GM18858 (cell line): ENCODE results near the gene ZNF154.
"Not testable (repeated sequence)": the region's sequence is repeated elsewhere in the genome, so short reads cannot be mapped to it uniquely, and the experiment has no call there.

Source experiments
- ATAC-seq: cut with Tn5 transposase; IDR thresholded peaks from one replicate; pipeline ENCODE4 v1.9.1; 2021; ENCODE audit not compliant: unreplicated experiment

Gene ZNF154

DNA sequence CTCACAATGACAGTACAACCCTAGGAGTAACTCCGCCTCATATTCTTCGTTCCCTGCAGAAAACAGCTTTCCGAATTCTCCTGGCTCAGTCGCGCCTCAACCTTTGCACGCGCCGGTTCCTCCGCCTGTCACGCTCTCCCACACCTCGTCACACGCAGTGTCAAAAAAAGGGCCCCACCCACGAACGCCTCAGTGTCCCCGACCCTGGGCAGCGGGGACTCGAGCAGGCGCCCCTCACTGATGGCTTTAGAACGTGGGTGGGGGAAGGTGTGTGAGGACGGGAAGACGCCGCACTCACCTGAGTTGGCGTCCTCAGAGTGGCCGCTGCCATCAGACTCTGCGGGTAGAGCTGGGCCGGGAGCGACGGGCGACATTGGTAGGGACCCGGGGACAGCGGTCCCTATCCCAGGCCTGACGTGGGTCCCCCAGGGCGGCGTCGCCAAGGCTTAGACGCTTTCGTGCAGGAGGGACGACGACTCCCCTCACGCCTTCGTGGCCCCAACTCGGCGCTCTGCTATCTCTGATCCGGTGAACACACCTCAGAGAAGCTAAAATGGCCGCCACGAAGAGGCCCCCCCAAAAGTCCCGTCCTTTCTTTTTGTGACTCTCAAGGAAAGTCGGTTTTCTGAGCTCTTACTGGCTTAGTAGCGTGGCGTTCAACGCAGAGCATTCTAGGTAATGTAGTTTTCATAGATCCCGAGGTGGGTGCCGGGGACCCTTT is at the start of gene ZNF154:
Gene ZNF154 (minus strand): TSS at position 564 of the 721 bp plus-strand sequence. CDS start 233 bp downstream, at position 331.
- no peak for ATAC-seq

DNA sequence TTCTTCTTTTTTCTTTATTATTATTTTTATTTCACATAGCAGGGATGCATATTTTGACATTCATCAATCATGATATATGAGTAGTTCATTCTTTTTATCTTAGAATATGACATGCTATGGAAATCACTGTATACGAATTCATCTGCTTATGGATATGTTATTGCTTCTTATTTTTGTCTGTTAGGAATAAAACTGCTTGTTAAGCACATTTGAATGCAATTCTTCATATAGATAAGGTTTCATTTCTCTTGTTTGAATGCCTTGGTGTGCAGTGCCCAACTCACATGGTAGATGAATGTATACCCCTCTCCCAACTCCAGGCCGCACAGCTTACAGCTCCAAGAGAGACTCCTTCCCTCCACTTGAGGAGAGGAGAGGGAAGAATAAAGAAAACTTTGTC is 48.9 kb upstream of the ZNF154 start:
- no peak for ATAC-seq

DNA sequence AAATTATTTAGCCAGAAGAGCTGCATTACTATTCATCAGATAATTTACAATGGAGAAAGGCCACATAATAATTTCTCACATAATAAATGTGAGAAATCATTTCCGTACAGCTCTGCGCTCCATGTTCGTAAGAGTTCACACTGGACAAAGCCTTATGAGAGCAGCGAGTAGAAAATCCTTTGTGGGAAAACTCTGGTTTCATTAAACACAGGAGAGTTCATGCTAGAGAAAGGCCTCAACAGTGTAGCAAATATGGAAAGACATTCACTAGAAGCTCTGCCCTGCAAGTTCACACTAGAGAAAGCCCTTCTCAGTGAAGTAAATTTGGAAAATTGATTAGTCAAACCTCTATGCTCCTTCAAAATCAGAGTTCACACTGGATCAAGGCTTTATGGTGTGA is 46.0 kb upstream of the ZNF154 start:
- ATAC-seq: no peak

DNA sequence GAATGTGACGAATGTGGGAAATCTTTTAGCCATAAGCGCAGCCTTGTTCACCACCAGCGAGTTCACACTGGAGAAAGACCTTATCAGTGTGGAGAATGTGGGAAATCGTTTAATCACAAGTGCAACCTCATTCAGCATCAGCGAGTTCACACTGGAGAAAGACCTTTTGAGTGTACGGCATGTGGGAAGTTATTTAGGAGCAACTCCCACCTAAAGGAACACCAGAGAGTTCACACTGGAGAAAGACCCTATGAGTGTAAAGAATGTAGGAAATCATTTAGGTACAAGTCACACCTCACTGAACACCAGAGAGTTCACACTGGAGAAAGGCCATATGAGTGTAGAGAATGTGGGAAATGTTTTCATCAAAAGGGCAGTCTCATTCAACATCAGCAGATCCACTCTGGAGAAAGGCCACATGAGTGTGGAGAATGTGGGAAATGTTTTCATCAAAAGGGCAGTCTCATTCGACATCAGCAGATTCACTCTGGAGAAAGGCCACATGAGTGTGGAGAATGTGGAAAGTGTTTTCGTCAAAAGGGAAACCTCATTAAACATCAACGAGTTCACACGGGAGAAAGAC is 45.2 kb upstream of the ZNF154 start:
- no peak for ATAC-seq

DNA sequence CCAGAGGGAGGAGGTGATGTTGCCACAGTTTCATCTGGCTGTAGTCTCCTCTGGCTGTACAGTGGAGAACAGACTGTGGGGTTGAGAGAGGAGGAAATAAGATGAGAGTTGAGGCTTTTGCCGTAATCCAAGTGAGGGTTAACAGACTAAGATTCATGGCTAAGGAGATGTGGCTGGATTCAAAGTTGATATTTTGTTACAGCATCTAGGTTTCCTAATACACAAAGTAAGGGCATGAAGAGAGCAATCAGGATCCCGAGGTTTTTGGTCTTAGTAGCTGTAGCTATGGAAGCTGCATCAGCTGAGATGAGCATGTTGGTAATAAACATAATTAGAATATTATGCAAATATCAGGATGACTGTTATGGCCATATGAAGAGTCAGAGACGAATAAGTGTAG is 39.0 kb upstream of the ZNF154 start:
- ATAC-seq: no peak

DNA sequence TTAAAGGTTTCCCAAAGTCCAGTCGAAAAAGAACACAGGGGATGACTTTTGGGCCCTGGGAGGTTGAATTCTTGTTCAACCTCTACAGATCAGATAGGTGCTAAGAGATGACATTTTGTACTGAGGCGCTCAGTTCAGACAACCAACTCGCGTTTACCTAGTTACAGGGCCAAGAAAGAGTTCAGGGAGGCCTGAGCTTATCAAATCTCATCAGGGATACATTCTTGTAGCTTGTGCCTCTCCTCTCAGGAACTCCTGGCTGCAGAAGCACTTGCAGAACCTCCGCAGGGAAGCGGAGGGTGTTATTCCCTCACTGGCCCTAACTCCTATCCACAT is 38.4 kb upstream of the ZNF154 start:
- no peak for ATAC-seq

DNA sequence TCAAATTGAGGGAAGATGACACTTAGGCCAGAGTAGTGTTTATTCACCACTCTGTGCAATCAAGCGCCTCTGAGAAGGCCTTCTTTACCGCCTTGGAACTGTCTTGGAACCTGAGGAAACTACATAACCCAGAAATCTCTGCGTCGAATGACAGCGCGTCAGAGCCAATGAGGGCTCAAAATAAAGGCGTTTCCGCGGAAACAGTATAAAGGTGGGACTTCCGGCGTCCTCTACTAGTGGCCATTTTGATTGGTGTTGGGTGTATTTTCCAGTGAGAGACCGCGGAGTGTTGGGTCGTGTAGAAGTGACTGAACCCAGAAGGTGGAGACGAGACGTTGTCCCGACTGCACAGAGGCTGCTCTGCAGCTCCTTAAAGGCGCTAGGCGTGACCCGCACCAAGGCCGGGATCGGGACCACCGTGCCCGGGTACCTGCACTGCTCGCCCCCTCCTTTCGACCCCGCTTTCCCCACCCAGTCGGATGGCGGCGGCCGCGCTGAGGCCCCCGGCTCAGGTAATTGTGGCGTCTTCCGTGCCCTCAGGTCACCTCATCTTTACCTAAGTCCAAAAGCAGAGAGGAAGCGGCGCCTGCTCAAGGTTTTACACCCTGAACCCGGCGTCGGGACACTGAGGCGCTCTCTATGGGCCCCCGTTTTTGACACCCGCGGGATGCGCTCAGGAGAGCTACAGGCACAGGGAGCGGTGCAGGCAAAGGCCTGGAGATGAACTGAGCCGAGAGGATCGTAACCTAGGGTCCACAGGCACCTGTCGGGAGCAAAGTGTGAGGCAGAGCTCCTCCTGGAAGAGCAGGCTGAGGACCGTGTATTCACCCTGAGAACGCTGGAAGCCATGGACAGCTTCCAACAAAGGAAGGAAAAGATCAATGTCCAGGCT is 37.8 kb upstream of the ZNF154 start, which contains the start of gene ZNF776:
Gene ZNF776 (plus strand): TSS at position 236 of the 892 bp plus-strand sequence. CDS start 244 bp downstream, at position 480.
- peak; percentile 96 for ATAC-seq

DNA sequence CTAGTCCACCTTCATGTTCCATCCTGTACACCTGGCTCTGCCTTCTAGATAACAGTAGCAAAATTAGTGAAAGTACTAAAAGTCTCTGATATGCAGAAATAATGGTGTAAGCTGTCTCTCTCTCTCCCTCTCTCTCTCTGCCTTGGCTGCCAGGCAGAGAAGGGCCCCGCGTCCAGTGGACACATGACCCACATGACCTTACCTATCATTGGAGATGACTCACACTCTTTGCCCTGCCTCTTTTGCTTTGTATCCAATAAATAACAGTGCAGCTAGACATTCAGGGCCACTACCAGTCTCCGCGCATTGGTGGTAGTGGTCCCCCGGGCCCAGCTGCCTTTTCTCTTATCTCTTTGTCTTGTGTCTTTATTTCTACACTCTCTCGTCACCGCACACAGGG is 29.8 kb upstream of the ZNF154 start:
- not testable (repeated sequence) for ATAC-seq

DNA sequence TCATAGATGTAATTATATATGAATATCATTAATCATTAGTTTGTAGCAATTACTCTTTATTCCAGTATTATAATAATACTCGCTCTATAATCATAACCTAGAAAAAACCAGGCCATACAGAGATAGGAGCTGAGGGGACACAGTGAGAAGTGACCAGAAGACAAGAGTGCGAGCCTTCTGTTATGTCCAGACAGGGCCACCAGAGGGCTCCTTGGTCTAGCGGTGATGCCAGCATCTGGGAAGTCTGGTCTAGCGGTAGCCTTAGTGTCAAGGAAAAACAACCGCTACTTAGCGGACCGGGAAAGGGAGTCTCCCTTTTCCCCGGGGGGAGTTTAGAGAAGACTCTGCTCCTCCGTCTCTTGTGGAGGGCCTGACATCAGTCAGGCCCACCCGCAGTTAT is 29.3 kb upstream of the ZNF154 start:
- not testable (repeated sequence) for ATAC-seq

DNA sequence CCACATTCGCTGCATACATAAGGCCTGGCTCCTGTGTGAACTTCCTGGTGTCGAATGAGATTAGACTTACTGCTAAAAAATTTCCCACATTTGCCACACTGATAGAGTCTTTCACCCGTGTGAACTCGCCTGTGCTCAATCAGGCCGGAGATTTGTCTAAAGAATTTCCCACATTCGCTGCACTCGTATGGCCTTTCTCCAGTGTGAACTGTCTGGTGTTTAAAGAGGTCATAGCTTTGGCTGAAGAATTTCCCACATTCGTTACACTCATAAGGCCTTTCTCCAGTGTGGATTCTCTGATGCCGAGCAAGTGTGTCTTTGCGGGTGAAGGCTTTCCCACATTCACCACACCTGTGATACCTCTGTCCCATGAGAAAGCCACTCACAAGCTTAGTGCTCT is 11.9 kb upstream of the ZNF154 start:
- no peak for ATAC-seq

DNA sequence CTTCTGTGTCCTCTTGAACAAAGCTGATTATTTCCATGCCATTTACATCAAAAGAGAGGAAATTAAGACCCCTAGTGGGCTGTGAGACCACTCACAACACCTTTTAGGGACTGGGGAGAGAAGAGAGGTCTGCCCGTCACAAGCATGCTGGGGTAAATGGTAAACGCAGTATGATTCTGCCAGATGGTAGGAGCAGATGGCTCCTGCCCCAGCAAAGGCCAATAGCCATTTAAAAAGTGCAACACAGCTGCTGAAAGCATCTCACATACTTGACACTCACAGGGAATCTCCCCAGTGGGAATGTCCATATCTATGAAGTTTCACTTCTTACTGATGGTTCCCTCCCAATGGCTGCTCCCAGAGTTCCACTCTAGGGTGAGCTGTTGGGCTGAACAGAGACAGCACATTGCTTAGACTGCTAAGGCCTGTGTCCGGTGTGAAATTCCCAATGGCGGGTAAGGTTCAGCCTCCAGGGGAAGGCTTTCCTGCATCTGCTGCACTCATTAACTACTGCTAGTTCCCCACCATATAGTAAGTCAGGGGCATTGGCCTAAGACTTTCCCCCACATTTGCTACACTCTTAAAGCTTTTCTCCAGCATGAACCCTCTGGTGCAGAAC is 11.0 kb upstream of the ZNF154 start:
- no peak for ATAC-seq

DNA sequence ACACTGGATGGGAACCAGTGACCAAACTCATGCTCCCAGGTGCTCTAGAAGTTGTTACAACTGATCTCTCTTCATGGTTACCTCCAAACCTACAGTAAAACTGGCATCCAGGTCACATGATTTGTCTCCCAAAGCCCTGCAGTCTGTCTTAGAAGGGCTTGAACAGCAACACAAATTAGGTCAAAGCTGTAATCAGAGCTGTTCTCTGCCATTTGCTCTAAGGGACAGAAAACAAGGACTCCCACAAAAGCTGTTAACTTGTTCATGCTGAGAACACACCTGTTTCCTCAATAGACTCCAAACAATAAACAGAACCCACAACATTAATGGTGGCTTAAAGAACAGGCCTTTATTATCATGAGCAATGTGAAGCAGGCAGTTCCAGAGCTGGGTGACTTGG is 10.4 kb upstream of the ZNF154 start:
- no peak for ATAC-seq

DNA sequence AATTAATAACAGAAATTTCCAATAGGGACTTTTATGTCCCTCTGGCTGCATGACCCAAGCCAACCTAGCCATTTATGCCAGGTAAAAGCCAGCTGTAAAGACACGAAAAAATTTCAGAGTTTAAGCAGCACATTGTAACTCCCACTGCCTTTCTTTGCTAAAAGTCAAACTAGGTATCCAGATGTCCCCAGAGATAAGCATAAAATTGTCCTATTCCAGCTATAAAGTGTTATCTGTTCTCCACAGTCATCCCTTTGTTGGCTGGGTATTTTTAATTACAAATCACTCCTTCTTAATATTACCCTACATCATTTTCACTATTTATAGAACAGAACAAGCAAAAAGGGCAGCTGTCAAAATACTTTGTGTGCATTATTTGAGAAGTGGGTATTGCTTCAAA is 3.2 kb upstream of the ZNF154 start:
- ATAC-seq: no peak

DNA sequence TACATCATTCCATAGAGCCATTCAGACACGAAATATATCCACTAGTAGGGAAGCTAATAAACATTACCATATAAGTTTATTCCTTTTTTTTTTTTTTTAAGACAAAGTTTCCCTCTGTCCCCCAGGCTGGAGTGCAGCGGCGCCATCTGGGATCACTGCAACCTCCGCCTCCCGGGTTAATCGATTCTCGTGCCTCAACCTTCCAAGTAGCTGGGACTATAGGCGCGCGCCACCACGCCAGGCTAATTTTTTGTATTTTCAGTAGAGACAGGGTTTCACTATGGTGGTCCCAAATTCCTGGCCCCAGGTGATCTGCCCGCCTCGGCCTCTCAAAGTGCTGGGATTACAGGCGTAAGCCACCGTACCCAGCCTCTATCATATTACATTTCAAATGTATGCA is 612 bp upstream of the ZNF154 start:
- ATAC-seq: no peak

DNA sequence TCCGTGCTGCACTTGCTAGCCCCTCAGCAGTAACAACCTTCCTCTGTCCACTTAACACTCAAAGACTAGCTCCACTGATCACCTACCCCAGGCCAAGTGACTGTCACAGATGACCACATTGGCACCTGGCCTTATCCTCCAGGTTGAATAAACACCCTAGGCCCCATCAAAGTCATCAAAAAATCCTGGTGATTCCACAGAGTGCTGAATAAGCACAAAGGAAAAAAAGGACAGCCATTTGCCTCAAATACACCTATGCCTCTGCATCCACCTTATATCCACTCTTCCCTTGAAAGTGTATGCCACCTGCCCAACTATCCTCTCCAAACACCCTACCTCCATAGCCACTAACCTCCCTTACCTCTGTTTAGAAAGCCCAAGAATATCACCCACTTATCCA is 2.7 kb downstream of the ZNF154 start:
- ATAC-seq: no peak

DNA sequence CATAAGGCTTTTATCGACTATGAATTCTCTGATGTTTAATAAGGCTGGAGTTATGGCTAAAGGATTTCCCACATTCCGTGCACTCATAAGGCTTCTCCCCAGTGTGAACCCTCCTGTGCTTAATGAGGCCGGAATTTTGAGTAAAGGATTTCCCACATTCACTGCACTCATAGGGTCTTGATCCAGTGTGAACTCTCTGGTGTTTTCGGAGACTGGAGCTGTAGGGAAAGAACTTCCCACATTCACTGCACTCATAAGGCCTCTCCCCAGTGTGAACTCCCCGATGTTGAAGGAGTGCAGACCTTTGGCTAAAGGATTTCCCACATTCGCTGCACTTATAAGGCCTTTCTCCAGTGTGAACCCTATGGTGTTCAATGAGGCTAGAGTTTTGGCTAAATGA is 7.4 kb downstream of the ZNF154 start:
- ATAC-seq: no peak

DNA sequence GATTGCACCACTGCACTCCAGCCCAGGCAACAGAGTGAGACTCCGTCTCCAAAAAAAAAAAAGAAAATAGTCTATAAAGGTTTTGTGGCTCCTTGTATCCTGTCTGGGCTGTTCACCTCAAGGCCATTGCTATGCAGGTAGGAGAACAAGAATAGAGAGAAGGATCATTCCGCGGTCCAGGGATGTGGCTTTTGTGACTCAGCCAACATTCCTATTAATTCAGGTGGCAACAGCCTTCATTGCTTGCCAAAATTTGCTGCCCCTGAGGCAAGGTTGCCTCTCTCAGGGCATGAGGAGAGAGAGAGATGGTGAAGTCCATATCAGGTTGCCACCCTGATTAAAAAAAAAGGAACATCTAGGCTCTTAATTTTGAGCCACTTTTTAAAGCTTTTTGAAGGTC is 19.3 kb downstream of the ZNF154 start:
- ATAC-seq: no peak

DNA sequence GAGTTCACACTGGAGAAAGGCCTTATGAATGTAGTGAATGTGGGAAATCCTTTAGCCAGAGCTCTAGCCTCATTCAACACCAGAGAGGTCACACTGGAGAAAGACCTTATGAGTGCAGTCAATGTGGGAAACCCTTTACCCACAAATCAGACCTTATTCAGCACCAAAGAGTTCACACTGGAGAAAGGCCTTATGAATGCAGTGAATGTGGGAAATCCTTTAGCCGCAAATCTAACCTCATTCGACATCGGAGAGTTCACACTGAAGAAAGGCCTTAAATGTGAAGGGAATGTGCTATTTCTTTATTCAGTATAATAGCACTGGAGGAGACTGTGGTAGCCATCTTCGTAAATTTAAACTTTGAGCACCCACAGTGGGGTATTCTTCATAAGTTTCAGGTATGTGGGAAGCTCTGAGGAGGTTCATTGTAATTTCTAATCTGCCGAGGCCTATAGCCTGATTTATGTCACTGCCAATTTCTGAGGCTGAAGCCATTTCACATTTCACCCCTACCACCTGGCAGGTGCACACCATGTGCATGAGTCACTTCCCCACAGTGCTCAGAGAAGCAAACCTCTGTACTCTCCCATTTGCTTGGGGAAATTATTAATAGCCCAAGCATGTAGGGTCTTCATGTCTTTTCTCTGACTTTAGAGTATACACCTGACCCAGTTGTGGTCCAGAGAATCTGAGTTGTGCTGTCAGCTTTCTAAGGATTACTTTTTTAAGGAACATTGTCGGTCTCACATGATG is 20.8 kb downstream of the ZNF154 start:
- ATAC-seq: no peak

DNA sequence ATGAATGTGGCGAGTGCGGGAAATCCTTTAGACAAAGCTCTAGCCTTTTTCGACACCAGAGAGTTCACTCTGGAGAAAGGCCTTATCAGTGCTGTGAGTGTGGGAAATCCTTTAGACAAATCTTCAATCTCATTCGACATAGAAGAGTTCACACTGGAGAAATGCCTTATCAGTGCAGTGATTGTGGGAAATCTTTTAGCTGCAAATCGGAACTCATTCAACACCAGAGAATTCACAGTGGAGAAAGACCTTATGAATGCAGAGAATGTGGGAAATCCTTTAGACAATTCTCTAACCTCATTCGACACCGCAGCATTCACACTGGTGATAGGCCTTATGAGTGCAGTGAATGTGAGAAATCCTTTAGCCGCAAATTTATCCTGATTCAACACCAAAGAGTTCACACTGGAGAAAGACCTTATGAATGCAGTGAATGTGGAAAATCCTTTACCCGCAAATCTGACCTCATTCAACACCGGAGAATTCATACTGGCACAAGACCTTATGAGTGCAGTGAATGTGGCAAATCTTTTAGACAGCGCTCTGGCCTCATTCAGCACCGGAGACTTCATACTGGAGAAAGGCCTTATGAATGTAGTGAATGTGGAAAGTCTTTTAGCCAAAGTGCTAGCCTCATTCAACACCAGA is 21.5 kb downstream of the ZNF154 start:
- no peak for ATAC-seq

DNA sequence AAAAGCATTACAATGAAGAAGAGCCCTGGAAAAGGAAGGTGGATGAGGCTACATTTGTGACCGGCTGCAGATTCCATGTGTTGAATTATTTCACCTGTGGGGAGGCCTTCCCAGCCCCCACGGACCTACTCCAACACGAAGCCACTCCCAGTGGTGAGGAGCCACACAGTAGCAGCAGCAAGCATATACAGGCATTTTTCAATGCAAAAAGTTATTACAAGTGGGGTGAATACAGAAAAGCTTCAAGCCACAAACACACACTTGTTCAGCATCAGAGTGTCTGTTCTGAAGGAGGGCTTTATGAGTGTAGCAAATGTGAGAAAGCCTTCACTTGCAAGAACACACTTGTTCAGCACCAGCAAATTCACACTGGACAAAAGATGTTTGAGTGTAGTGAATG is 22.3 kb downstream of the ZNF154 start:
- ATAC-seq: no peak
